ENCODE measurements around the gene TTLL4.

The TTLL4 gene

DNA sequence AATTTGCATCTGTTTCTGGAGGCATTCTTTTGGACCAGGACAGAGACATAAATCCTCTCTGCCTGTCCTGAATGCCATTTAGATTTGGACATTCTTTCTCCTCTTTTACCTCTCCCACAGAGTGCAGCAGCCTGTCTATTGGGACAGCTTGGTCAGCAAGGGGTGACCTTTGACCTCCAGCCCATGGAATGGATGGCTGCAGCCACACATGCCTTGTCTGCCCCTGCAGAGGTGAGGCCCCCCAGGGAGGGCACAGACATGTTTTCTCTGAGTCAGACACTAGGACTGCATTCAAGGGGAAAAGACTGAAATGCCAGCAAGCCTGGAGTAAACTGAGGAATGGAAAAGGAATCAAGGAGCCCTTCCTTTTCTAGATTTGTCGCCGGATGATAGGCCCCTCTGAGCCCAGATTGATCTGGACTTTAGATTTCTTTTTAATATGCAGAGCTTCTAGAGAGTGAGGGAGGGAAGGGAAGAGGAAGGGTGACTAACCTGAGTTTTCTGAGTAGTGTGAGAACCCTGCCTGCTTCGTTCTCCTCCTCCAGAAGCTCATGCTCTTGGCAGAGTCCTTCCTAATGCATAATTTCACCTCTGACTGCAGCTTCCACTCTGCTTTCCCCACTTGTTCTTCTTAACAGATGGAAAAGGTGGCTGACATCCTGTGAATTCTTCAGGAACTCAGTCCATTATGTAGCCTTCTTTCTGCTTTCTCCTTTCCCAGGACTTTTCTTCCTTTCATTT, 16.1 kb upstream of the TTLL4 start:
- no peak overlapping the region for H2AFZ ChIP-seq (ENCODE audit: low read depth, low read length)
- H3K4me2 ChIP-seq (ENCODE audit: low read length), result no peak overlapping the region
- H3K4me1 ChIP-seq (ENCODE audit: low read length), result no peaks in the 10 kb centered on the region
- no peaks in the 10 kb centered on the region for H3K27me3 ChIP-seq (ENCODE audit: low read depth, low read length)
- H3K9ac ChIP-seq (ENCODE audit: low read length), result no peak overlapping the region
- no peaks in the 10 kb centered on the region for H3K36me3 ChIP-seq (replicated peaks; ENCODE audit: low read depth, low read length)
- H3K9me3 ChIP-seq (ENCODE audit: insufficient read depth, low read length), result no peaks in the 10 kb centered on the region
- no peaks in the 10 kb centered on the region for H4K20me1 ChIP-seq (ENCODE audit: insufficient read depth, low read length)
- no peak overlapping the region for H3K27ac ChIP-seq (ENCODE audit: low read length)
- TF ChIP-seq EZH2phosphoT487 (IDR thresholded peaks at IDR 0.05; ENCODE audit: low read depth), result no peak
- TF ChIP-seq, protein P1, sequence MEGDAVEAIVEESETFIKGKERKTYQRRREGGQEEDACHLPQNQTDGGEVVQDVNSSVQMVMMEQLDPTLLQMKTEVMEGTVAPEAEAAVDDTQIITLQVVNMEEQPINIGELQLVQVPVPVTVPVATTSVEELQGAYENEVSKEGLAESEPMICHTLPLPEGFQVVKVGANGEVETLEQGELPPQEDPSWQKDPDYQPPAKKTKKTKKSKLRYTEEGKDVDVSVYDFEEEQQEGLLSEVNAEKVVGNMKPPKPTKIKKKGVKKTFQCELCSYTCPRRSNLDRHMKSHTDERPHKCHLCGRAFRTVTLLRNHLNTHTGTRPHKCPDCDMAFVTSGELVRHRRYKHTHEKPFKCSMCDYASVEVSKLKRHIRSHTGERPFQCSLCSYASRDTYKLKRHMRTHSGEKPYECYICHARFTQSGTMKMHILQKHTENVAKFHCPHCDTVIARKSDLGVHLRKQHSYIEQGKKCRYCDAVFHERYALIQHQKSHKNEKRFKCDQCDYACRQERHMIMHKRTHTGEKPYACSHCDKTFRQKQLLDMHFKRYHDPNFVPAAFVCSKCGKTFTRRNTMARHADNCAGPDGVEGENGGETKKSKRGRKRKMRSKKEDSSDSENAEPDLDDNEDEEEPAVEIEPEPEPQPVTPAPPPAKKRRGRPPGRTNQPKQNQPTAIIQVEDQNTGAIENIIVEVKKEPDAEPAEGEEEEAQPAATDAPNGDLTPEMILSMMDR (IDR thresholded peaks at IDR 0.05; ENCODE audit: low read depth, low read length), result no peak
- no peak overlapping the region for H3K4me3 ChIP-seq (ENCODE audit: low read length)
- no peaks in the 10 kb centered on the region for H3K79me2 ChIP-seq (ENCODE audit: low read length)

DNA sequence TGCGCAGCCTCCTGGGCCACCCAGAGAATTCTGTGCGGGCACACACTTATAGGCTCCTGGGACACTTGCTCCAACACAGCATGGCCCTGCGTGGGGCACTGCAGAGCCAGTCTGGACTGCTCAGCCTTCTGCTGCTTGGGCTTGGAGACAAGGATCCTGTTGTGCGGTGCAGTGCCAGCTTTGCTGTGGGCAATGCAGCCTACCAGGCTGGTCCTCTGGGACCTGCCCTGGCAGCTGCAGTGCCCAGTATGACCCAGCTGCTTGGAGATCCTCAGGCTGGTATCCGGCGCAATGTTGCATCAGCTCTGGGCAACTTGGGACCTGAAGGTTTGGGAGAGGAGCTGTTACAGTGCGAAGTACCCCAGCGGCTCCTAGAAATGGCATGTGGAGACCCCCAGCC, 11.8 kb upstream of the TTLL4 start:
- Histone ChIP-seq H3K36me3 (replicated peaks; ENCODE audit: low read depth, low read length) (no peaks in the 10 kb centered on the region), H3K4me2 (ENCODE audit: low read length) (no peak overlapping the region), H3K4me1 (ENCODE audit: low read length) (no peaks in the 10 kb centered on the region), H3K4me3 (ENCODE audit: low read length) (no peak overlapping the region), H3K79me2 (ENCODE audit: low read length) (no peaks in the 10 kb centered on the region), H3K27me3 (ENCODE audit: low read depth, low read length) (no peaks in the 10 kb centered on the region), H3K27ac (ENCODE audit: low read length) (no peak overlapping the region), H3K9me3 (ENCODE audit: insufficient read depth, low read length) (no peaks in the 10 kb centered on the region), H4K20me1 (ENCODE audit: insufficient read depth, low read length) (no peaks in the 10 kb centered on the region), H2AFZ (ENCODE audit: low read depth, low read length) (no peak overlapping the region), H3K9ac (ENCODE audit: low read length) (no peak overlapping the region)
- TF ChIP-seq, protein P1 (IDR thresholded peaks at IDR 0.05; ENCODE audit: low read depth, low read length), result no peak
- no peak for TF ChIP-seq EZH2phosphoT487 (IDR thresholded peaks at IDR 0.05; ENCODE audit: low read depth)

DNA sequence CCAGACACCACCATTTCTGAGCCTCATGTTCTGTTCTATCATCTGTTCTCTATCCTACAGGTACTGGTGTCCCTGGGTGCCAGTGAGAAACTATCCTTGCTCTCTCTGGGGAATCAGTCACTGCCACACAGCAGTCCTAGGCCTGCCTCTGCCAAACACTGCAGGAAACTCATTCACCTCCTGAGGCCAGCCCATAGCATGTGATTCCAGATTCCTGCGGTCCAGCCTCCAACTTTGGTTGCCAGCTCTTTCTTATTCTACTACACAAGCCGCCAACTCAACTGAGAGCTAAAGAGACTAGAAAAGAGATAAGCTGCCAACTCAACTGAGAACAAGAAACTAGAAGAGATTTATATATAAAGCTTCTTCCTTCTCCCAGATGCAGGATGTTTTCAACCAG, 8.8 kb upstream of the TTLL4 start:
- no peak overlapping the region for H3K4me3 ChIP-seq (ENCODE audit: low read length)
- no peaks in the 10 kb centered on the region for H3K4me1 ChIP-seq (ENCODE audit: low read length)
- H3K79me2 ChIP-seq (ENCODE audit: low read length), result no peaks in the 10 kb centered on the region
- no peaks in the 10 kb centered on the region for H3K27me3 ChIP-seq (ENCODE audit: low read depth, low read length)
- no peaks in the 10 kb centered on the region for H3K36me3 ChIP-seq (replicated peaks; ENCODE audit: low read depth, low read length)
- H3K9ac ChIP-seq (ENCODE audit: low read length), result no peak overlapping the region
- H4K20me1 ChIP-seq (ENCODE audit: insufficient read depth, low read length), result no peaks in the 10 kb centered on the region
- no peak overlapping the region for H2AFZ ChIP-seq (ENCODE audit: low read depth, low read length)
- TF ChIP-seq EZH2phosphoT487 (IDR thresholded peaks at IDR 0.05; ENCODE audit: low read depth), result no peak
- TF ChIP-seq, protein P1 (IDR thresholded peaks at IDR 0.05; ENCODE audit: low read depth, low read length), result no peak
- H3K4me2 ChIP-seq (ENCODE audit: low read length), result no peak overlapping the region
- H3K27ac ChIP-seq (ENCODE audit: low read length), result no peak overlapping the region
- no peaks in the 10 kb centered on the region for H3K9me3 ChIP-seq (ENCODE audit: insufficient read depth, low read length)

DNA sequence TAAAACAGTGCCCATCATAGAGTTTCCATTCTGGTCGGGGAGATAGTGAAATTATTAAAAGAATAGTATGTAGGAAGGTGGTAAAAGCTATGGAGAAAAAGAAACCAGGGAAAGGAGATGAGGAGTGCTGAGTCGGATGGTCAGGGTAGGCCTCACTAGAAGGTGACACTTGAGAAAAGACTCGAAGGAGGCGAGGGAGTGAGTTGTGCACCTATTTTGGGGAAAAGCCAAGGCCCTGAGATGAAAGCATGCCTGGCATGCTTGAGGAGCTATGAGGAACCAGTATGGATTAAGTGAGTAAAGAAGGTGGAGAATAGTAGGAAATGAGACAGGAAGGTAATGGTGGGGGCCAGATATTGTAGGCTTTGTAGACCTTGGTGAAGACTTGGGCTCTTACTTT, 7.3 kb upstream of the TTLL4 start:
- no peak overlapping the region for H3K27ac ChIP-seq (ENCODE audit: low read length)
- TF ChIP-seq EZH2phosphoT487 (IDR thresholded peaks at IDR 0.05; ENCODE audit: low read depth), result no peak
- TF ChIP-seq, protein P1 (IDR thresholded peaks at IDR 0.05; ENCODE audit: low read depth, low read length), result no peak
- no peak overlapping the region for H3K9ac ChIP-seq (ENCODE audit: low read length)
- no peaks in the 10 kb centered on the region for H3K27me3 ChIP-seq (ENCODE audit: low read depth, low read length)
- H3K4me2 ChIP-seq (ENCODE audit: low read length), result no peak overlapping the region
- H4K20me1 ChIP-seq (ENCODE audit: insufficient read depth, low read length), result no peaks in the 10 kb centered on the region
- no peak overlapping the region for H2AFZ ChIP-seq (ENCODE audit: low read depth, low read length)
- H3K9me3 ChIP-seq (ENCODE audit: insufficient read depth, low read length), result no peaks in the 10 kb centered on the region
- H3K4me1 ChIP-seq (ENCODE audit: low read length), result no peaks in the 10 kb centered on the region
- no peak overlapping the region for H3K4me3 ChIP-seq (ENCODE audit: low read length)
- H3K36me3 ChIP-seq (replicated peaks; ENCODE audit: low read depth, low read length), result no peaks in the 10 kb centered on the region
- no peaks in the 10 kb centered on the region for H3K79me2 ChIP-seq (ENCODE audit: low read length)
